HepG2 (cell line): ENCODE results near the gene JADE3. TPM values are rescaled to one million over a fixed set of nuclear protein-coding genes. Genes with fewer than 3 reads are reported as not detected.

ENCODE experiments used
- EEA1 ChIP-seq: sonication (generic); formaldehyde crosslinking; IDR thresholded peaks from 2 replicates; pipeline ENCODE4 v1.5.1; 2020; ENCODE audit warnings: mild to moderate bottlenecking, missing genetic modification reagents, borderline replicate concordance
- FOXO4 ChIP-seq: sonication (generic); formaldehyde crosslinking; conservative IDR thresholded peaks from 2 replicates; pipeline ENCODE4 v1.8.1; 2023; ENCODE audit warnings: missing genetic modification reagents
- IKZF5 ChIP-seq: IDR thresholded peaks from 2 replicates; pipeline ENCODE4 v1.6.1; 2018; ENCODE audit warnings: missing genetic modification reagents, mild to moderate bottlenecking, missing compliant biosample characterization
- JUND ChIP-seq: sonication (generic); formaldehyde crosslinking; IDR thresholded peaks from 2 replicates; pipeline ENCODE4 v1.8.0; 2022; ENCODE audit warnings: mild to moderate bottlenecking, missing genetic modification reagents
- RBFOX2 ChIP-seq: fragments of 200-400 bp; formaldehyde crosslinking; IDR thresholded peaks from 2 replicates; pipeline ENCODE4 v1.6.1; 2017; ENCODE audit warnings: low read depth, mild to moderate bottlenecking, low read length
- SOX13 ChIP-seq, 3 experiments: fragments of 450-650 bp in 1 of 3; sonication (generic) in 1 of 3; formaldehyde crosslinking in 1 of 3; IDR thresholded peaks in 2 of 3; conservative IDR thresholded peaks in 1 of 3; 2 replicates each; pipeline versions ENCODE4 v1.5.0 to v1.6.1; 2016 to 2020; ENCODE audit warnings: antibody characterized with exemption in 1 of 3, mild to moderate bottlenecking in 1 of 3, missing compliant biosample characterization in 1 of 3, missing genetic modification reagents in 1 of 3, moderate library complexity in 1 of 3
- SOX6 ChIP-seq, 2 experiments: fragments of 450-650 bp in 1 of 2; sonication (generic) in 1 of 2; formaldehyde crosslinking in 1 of 2; IDR thresholded peaks; 2 replicates each; pipeline versions ENCODE4 v1.4.0 to v1.6.1; 2017 to 2020; ENCODE audit warnings: antibody characterized with exemption in 1 of 2, mild to moderate bottlenecking in 1 of 2, missing genetic modification reagents in 1 of 2
- SP4 ChIP-seq: sonication (generic); formaldehyde crosslinking; IDR thresholded peaks from 2 replicates; pipeline ENCODE4 v1.8.1; 2023; ENCODE audit warnings: mild to moderate bottlenecking, missing genetic modification reagents
- SPEN ChIP-seq: sonication (generic); formaldehyde crosslinking; IDR thresholded peaks from 2 replicates; pipeline ENCODE4 v1.5.1; 2020; ENCODE audit warnings: low read depth, mild to moderate bottlenecking, missing genetic modification reagents
- THRA ChIP-seq: sonication (generic); formaldehyde crosslinking; IDR thresholded peaks from 2 replicates; pipeline ENCODE4 v1.4.0; 2020; ENCODE audit warnings: missing genetic modification reagents, borderline replicate concordance
- ZNF225 ChIP-seq: sonication (generic); formaldehyde crosslinking; IDR thresholded peaks from 2 replicates; pipeline ENCODE4 v1.4.0; 2020; ENCODE audit warnings: mild to moderate bottlenecking, missing genetic modification reagents
- ZNF230 ChIP-seq: sonication (generic); formaldehyde crosslinking; IDR thresholded peaks from 2 replicates; pipeline ENCODE4 v1.4.0; 2020; ENCODE audit warnings: mild to moderate bottlenecking, missing genetic modification reagents
- ZNF563 ChIP-seq: sonication (generic); formaldehyde crosslinking; IDR thresholded peaks from 2 replicates; pipeline ENCODE4 v1.8.0; 2022; ENCODE audit warnings: mild to moderate bottlenecking, moderate library complexity, missing genetic modification reagents
- ZNF766 ChIP-seq: sonication (generic); formaldehyde crosslinking; IDR thresholded peaks from 2 replicates; pipeline ENCODE4 v1.5.0; 2020; ENCODE audit warnings: missing genetic modification reagents, borderline replicate concordance
- ZNF773 ChIP-seq: sonication (generic); formaldehyde crosslinking; IDR thresholded peaks from 2 replicates; pipeline ENCODE4 v1.4.0; 2020; ENCODE audit warnings: missing genetic modification reagents, borderline replicate concordance
- polyA plus RNA-seq, 8 experiments: library from polyadenylated mRNA; depleted of rRNA in 3 of 8; stranded (reverse) in 7 of 8; unstranded in 1 of 8; fragments of >200 nt; fragmentation: Illumina TruSeq in 4 of 8; extraction: Trizol in 4 of 8; gene quantifications; 2 replicates each; pipeline versions ENCODE4 v1.2.1 to v1.2.3, GENCODE V29; 2011 to 2016; ENCODE audit warnings: low read depth in 4 of 8, missing spikeins in 1 of 8, mixed read lengths in 1 of 8; ENCODE audit not compliant: insufficient read depth in 1 of 8
- total RNA-seq, 5 experiments: library from RNA; depleted of rRNA; stranded (reverse); fragments of >200 nt; fragmentation: Illumina TruSeq; extraction: Trizol; gene quantifications; 2 replicates each; pipeline ENCODE4 v1.2.3, GENCODE V29; 2016; ENCODE audit warnings: low read depth in 1 of 5
- TF ChIP-seq, protein P1 (sequence below): sonication (generic); formaldehyde crosslinking; IDR thresholded peaks from 2 replicates; pipeline ENCODE4 v1.5.0; 2020; ENCODE audit warnings: missing genetic modification reagents
- TF ChIP-seq, protein P2 (sequence below): sonication (generic); formaldehyde crosslinking; IDR thresholded peaks from 2 replicates; pipeline ENCODE4 v1.5.0; 2020; ENCODE audit warnings: missing genetic modification reagents
- TF ChIP-seq, protein P3 (sequence below): sonication (generic); formaldehyde crosslinking; IDR thresholded peaks from 2 replicates; pipeline ENCODE4 v1.4.0; 2020; ENCODE audit warnings: missing genetic modification reagents
- TF ChIP-seq, protein P4 (sequence below): sonication (generic); formaldehyde crosslinking; IDR thresholded peaks from 2 replicates; pipeline ENCODE4 v1.4.0; 2020; ENCODE audit warnings: mild to moderate bottlenecking, low read depth, missing genetic modification reagents
- TF ChIP-seq, protein P5 (sequence below): conservative IDR thresholded peaks from 2 replicates; pipeline ENCODE4 v1.6.1; 2018; ENCODE audit warnings: missing genetic modification reagents

Gene JADE3
- total and polyA plus RNA-seq, 2 of the 13 experiments (the other 11 are each of a cell fraction or from before 2014, with no cell fraction given), result 7.7 to 7.8 TPM

GRCh38 chrX:47063179-47063578 is 151.0 kb downstream of the JADE3 start (continued):
- TF ChIP-seq THRA (CRISPR knock-in tag) (no peak), SOX6 (IDR thresholded peaks at IDR 0.05) (no peak), SOX6 (CRISPR knock-in tag; IDR thresholded peaks at IDR 0.05) (0 out of 2 replicates have a peak, but pooled peaks have one; percentile 31), SOX13 (IDR thresholded peaks at IDR 0.05) (no peak), SOX13 (CRISPR knock-in tag; conservative IDR thresholded peaks at IDR 0.05 in 1 of 2, IDR thresholded peaks at IDR 0.05 in 1 of 2) (peak in 1 of 2 experiments; percentile 60; a peak in 2 of 4 replicates), RBFOX2 (no peak), IKZF5 (CRISPR knock-in tag) (no peak), SPEN (CRISPR knock-in tag) (no peak), ZNF563 (CRISPR knock-in tag) (no peak), JUND (no peak), ZNF773 (CRISPR knock-in tag) (no peak), FOXO4 (no peak), ZNF766 (CRISPR knock-in tag) (no peak), ZNF230 (no peak), SP4 (CRISPR knock-in tag) (no peak), EEA1 (CRISPR knock-in tag) (no peak), ZNF225 (no peak)
- TF ChIP-seq, protein P1, sequence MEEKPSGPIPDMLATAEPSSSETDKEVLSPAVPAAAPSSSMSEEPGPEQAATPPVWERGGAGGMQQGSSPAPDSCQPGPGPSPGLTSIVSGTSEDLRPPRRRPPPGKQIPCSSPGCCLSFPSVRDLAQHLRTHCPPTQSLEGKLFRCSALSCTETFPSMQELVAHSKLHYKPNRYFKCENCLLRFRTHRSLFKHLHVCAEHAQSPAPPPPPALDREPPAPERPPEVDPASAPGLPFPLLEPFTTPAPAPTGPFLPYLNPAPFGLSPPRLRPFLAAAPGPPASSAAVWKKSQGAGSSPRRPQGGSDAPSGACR, result no peak
- TF ChIP-seq, protein P2, sequence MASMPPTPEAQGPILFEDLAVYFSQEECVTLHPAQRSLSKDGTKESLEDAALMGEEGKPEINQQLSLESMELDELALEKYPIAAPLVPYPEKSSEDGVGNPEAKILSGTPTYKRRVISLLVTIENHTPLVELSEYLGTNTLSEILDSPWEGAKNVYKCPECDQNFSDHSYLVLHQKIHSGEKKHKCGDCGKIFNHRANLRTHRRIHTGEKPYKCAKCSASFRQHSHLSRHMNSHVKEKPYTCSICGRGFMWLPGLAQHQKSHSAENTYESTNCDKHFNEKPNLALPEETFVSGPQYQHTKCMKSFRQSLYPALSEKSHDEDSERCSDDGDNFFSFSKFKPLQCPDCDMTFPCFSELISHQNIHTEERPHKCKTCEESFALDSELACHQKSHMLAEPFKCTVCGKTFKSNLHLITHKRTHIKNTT, result no peak
- TF ChIP-seq, protein P3, sequence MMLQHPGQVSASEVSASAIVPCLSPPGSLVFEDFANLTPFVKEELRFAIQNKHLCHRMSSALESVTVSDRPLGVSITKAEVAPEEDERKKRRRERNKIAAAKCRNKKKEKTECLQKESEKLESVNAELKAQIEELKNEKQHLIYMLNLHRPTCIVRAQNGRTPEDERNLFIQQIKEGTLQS, result no peak
- TF ChIP-seq, protein P4, sequence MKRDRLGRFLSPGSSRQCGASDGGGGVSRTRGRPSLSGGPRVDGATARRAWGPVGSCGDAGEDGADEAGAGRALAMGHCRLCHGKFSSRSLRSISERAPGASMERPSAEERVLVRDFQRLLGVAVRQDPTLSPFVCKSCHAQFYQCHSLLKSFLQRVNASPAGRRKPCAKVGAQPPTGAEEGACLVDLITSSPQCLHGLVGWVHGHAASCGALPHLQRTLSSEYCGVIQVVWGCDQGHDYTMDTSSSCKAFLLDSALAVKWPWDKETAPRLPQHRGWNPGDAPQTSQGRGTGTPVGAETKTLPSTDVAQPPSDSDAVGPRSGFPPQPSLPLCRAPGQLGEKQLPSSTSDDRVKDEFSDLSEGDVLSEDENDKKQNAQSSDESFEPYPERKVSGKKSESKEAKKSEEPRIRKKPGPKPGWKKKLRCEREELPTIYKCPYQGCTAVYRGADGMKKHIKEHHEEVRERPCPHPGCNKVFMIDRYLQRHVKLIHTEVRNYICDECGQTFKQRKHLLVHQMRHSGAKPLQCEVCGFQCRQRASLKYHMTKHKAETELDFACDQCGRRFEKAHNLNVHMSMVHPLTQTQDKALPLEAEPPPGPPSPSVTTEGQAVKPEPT (CRISPR knock-in tag), result no peak
- TF ChIP-seq, protein P5, sequence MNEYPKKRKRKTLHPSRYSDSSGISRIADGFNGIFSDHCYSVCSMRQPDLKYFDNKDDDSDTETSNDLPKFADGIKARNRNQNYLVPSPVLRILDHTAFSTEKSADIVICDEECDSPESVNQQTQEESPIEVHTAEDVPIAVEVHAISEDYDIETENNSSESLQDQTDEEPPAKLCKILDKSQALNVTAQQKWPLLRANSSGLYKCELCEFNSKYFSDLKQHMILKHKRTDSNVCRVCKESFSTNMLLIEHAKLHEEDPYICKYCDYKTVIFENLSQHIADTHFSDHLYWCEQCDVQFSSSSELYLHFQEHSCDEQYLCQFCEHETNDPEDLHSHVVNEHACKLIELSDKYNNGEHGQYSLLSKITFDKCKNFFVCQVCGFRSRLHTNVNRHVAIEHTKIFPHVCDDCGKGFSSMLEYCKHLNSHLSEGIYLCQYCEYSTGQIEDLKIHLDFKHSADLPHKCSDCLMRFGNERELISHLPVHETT (CRISPR knock-in tag), result no peak
